ENCODE measurements around the gene ST6GALNAC3.
"Not testable (repeated sequence)": the region's sequence is repeated elsewhere in the genome, so short reads cannot be mapped to it uniquely, and the experiment has no call there.

The ST6GALNAC3 gene

DNA sequence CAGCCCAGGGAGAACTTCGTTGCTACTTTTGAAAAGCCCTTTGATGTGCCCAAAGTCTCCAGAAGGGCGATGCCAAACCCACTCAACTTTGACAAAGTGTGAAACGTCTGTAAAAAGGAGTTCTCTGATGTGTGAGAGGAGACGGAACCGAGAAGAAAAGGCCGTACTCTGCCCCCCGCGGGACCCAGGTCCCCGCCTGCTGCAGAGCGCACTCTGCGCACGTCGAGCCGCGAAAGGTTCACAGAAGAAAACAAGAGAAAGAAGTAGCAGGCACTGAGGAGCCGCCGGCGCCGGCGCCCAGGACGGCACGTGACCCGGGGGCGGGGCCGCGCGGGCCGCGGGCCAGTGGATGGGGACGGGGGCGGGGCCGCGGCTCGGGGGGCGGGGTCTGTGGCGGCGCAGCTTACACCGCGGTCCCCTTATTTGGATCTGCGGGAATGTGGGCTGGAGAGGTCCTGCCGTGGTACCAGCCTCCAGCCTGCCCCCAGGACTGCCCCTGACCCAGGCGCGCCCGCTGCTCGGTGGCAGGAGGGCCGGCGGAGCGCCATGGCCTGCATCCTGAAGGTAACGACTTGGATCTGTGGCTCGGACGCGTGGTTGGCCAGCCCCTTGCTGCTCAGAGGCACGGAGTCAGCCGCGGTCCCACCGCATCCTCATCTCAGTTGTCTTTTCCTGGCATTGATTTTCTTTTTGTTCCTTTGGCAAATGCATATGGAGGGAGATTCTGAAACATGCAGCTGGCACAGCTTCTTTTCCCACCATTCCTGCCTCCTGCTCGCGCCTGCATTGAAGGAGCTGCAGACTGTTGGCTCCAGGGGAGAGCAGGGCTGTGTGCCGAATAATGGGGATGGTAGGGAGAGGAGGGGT, at the start of gene ST6GALNAC3:
ST6GALNAC3 (plus strand) TSS at position 426 of the 867 bp plus-strand sequence.
- peak; percentile 85 for DNase-seq (ENCODE audit: low spot score)

DNA sequence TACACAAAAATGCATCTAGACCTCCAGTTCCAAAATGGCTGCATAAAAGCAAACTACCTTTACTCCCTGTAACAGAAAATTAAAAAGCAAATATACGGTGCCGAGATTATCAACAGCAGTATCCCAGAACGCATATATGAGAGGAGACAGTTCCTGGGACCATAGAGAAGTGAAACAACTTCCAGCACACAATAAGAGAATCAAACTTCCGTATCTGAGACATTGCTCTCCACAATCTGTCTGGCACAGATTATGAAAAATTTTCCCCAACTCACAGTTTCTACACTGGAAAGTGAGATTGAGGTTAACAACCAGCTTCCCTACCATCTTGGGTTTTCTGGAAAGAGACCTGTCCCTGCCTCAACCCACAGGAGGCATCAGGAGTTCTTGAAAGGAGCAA, 47.2 kb upstream of the ST6GALNAC3 start:
- no peak for DNase-seq (ENCODE audit: low spot score)

DNA sequence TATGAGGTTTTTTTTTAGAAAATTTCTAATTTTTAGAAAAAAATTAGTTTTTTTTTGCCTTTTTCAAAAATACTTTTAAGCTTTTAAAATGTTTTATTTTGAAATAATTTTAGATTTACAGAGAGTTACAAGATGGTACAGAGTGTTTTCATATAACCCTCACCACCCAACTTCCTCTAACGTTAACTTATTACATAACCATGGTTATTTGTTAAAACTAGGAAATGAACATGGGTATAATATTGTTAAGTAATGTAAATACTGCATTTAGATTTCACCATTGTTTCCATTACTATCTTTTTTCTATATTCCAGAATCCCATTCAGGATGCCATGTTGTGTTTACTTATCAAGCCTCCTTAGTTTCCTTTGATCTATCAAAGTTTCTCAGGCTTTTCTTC, 45.2 kb upstream of the ST6GALNAC3 start:
- no peak for DNase-seq (ENCODE audit: low spot score)

DNA sequence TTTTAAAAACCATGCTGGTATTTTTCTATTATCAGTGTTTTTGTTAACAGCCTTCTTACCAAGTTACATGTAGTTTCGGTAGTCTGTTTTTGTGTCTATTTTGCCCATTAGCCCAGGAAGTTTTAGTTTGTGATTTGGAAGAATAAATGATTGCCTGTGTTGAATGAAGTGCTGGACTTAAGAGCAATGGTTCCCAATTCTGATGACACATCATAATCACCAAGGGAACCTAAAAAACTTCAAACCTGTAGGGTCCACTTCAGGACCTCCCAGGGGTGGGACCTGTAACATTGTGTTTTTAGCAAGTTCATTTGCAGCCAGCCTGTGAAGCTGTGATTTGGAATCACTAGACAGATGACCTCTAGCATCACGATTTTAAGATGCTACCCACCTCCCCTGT, 43.0 kb upstream of the ST6GALNAC3 start:
- no peak for DNase-seq (ENCODE audit: low spot score)

- DNase-seq (ENCODE audit: low spot score) = no peak
Observed at GRCh38 chr1:76033800-76034475, 40.6 kb upstream of the ST6GALNAC3 start.

GRCh38 chr1:76035053-76035452, 39.5 kb upstream of the ST6GALNAC3 start:
- DNase-seq (ENCODE audit: low spot score) = peak; percentile 15

DNA sequence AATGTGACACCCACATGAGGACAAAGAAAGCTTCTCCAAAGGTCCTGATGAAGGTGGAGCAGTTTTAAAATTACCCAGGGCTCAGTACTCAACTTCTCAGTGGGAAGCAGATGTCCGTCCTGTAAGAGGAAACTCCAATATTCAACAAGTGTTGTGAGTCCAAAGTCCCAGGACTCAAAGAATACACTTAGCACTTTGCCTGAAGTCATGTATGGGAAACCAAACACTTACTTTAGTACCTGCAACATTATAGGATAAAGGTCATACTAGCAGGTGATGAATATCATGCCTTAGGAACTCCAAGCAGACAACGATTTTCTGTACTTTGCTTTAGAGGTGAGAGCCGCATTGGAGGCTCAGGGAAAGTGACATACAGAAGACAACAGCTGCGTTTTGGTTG, 37.2 kb upstream of the ST6GALNAC3 start:
- DNase-seq (ENCODE audit: low spot score) = no peak

DNA sequence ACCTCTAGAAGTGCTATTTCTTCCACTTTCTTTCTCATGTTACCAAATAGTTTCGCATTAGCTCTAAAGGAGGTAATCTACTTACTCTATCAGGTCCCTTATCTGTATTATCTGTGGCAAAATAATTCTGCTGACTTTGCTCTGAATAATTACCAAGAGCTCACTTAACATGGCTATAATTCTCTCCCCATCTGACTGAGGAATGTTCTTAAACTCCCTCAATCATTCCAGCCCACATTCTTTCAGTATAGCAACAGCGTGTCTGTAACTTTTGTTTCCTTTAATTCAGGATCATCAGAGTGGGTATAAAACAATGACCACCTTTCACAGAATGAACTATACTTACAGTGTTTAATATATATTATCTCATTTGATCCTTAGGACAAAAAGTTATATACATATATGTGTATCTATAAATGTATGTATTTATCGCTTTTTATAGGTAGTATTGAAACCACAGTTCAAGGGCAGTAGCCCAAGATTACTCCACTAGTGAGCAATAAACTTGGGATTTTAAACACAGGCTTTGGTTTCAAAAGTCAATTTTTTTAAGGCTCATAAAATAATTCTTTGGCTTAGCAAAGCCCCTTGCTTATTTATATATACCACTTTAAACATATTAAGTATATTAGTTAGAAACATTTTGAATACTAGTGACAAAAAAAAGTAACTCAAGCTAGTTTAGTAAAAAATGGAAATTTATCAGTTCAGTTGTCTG, 36.1 kb upstream of the ST6GALNAC3 start:
- no peak for DNase-seq (ENCODE audit: low spot score)

GRCh38 chr1:76046149-76046548, 28.4 kb upstream of the ST6GALNAC3 start:
- DNase-seq (ENCODE audit: low spot score) = no peak

GRCh38 chr1:76048219-76048618, 26.3 kb upstream of the ST6GALNAC3 start:
- DNase-seq (ENCODE audit: low spot score) = no peak

GRCh38 chr1:76048926-76049325, 25.6 kb upstream of the ST6GALNAC3 start:
- DNase-seq (ENCODE audit: low spot score) = no peak

DNA sequence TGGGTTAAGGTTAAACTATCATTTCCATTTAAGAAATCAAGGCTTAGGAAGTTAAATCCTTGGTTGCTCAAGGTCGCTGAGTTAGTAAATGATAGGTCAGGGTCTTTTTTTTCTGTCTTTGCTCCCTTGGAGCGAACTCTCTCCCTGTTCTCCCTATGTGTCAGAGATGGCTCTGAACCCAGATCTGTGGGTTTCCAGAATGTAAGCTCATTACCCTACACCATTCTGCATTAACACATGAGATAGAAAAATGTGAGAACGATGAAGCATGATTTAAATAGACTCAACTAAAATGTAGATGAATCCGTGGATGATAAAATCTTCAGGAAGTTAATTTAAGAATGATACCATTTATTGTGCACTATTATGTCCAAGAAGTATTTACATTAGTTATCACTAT, 25.0 kb upstream of the ST6GALNAC3 start:
- no peak for DNase-seq (ENCODE audit: low spot score)

DNA sequence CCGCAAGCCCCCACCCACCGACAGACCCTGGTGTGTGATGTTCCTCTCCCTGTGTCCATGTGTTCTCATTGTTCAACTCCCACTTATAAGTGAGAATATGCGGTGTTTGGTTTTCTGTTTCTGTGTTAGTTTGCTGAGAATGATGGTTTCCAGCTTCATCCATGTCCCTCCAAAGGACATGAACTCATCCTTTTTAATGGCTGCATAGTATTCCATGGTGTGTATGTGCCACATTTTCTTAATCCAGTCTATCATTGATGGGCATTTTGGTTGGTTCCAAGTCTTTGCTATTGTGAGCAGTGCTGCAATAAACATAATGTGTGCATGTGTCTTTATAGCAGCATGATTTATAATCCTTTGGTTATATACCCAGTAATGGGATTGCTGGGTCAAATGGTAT, 24.5 kb upstream of the ST6GALNAC3 start:
- not testable (repeated sequence) for DNase-seq (ENCODE audit: low spot score)

- DNase-seq (ENCODE audit: low spot score) = peak; percentile 65
Observed at GRCh38 chr1:76053021-76053420, 21.5 kb upstream of the ST6GALNAC3 start.

GRCh38 chr1:76054359-76054758, 20.2 kb upstream of the ST6GALNAC3 start:
- DNase-seq (ENCODE audit: low spot score) = no peak

DNA sequence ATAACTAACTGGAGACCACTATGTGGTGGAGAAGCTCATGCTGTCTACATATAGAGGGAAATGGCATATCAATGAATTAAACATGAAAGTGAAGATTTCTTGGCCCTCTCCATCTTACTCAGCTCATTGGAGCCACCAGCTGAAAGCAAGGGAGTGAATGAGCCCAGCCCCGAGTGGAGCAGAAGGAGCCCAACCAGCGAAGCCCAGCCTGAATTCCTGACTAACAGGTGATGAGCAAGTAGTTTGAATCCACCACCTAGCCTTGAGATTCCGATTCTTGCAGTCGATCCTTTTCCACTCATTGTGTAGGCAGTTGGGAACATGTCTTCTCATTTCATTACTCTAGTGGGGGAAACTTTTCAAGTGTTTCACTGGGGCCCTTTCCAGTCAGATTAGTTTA, 18.6 kb upstream of the ST6GALNAC3 start:
- no peak for DNase-seq (ENCODE audit: low spot score)

DNA sequence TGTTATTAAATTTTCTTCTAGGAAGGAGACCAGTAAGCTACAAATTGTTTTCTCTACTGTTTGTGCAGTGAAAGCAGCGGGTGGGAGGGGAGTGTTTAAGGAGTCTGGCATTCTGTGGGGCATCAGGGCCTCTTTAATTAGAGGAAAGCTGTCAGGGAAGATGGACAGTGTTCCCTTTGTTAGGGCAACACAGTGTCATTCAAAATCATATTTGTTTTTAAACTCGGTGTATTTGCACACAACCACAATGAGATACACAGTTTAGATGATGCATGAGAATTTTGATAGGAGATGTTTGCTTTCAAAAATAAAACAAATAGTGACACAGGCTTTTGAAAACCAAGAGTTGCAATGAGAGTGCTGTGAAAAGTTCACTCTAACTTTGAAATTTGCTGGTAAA, 15.1 kb upstream of the ST6GALNAC3 start:
- no peak for DNase-seq (ENCODE audit: low spot score)

- no peak for DNase-seq (ENCODE audit: low spot score)
Observed at GRCh38 chr1:76065270-76065669, 9.3 kb upstream of the ST6GALNAC3 start.

DNA sequence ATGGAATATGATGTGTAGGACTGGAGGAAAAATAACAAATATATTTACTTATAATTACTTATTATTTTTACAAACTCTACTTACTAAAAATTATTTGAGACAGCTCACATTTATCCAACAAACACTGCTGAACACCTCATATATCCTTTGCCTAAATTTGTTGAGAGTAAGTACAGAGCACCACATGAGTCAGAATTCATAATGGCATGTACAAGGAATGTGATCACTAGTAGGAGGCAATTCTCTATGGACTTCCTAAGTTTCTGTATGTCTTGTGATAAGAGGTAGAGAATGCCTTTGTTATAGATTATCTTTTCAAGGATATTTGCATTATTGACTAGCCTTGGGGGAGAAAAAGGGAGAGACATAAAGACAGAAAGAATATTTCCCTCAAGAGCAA, 8.2 kb upstream of the ST6GALNAC3 start:
- DNase-seq (ENCODE audit: low spot score) = no peak

GRCh38 chr1:76068542-76068941, 6.0 kb upstream of the ST6GALNAC3 start:
- no peak for DNase-seq (ENCODE audit: low spot score)

DNA sequence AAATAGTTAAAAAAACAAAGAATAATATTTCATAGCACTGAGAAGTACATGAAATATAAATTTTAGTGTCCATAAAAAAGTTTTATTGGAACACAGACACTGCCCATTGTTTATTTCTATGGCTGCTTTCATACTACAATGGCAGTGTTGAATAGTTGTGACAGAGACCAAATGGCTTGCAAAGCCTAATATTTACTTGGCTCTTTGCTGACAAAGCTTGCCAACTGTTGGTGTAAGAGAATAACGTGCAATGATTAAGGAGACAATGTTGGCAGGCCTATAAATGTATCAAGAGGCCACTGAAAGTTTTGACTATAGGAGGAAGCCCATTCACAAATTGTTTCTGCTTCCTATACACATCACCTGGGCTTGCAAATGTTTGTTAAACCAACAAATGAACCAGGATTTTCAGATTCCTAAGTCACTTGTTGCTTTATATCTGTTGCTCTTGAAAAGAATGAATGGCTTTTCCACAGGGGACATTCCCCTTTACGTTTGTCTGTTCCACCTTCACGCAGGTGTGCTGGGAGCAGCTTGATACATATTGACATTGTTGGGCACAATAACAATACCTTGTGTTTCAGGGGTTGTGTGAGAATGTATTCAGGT, 5.5 kb upstream of the ST6GALNAC3 start:
- DNase-seq (ENCODE audit: low spot score) = no peak

DNA sequence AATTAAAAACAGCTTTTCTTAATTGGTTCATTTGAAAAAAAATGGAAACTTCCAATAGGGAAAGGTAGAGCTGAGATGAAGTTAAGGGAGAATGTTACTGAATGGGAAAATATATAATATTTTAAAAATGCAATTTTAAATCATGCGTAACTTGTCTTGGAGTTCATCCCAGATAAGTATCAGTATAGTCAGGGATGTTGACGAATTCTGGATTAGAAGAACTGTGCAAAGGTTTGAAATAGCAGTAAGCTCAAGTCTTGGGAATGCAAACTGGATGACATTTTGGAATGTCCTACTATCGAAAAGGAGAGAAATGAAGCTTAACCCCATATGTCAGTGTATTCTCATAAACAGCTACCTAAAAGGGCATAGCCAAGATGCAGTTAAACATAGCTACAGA, 4.0 kb upstream of the ST6GALNAC3 start:
- no peak for DNase-seq (ENCODE audit: low spot score)
